ENCODE results near the gene IRF7.

DNA sequence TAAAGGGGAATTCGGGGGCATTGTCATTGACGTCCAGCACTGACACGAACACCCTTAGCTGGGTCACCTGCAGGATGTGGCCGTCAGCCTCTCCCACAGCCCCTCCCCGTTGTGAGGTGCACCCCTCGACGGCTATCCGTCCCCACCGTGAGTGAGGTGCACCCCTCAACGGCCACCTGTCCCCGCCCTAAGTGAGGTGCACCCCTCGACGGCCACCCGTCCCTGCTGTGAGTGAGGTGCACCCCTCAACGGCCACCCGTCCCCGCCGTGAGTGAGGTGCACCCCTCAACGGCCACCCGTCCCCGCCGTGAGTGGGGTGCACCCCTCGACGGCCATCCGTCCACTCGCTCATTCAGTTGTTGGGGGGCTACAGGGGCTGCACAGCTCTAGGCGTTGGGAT, 6.1 kb upstream of the IRF7 start:
- TF ChIP-seq, protein P1, sequence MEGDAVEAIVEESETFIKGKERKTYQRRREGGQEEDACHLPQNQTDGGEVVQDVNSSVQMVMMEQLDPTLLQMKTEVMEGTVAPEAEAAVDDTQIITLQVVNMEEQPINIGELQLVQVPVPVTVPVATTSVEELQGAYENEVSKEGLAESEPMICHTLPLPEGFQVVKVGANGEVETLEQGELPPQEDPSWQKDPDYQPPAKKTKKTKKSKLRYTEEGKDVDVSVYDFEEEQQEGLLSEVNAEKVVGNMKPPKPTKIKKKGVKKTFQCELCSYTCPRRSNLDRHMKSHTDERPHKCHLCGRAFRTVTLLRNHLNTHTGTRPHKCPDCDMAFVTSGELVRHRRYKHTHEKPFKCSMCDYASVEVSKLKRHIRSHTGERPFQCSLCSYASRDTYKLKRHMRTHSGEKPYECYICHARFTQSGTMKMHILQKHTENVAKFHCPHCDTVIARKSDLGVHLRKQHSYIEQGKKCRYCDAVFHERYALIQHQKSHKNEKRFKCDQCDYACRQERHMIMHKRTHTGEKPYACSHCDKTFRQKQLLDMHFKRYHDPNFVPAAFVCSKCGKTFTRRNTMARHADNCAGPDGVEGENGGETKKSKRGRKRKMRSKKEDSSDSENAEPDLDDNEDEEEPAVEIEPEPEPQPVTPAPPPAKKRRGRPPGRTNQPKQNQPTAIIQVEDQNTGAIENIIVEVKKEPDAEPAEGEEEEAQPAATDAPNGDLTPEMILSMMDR (IDR thresholded peaks at IDR 0.05 in 2 of 3, conservative IDR thresholded peaks at IDR 0.05 in 1 of 3; ENCODE audit: borderline replicate concordance in 1 of 3, insufficient read depth in 1 of 3, low read depth in 2 of 3, low read length in 2 of 3) = no peak
- TF ChIP-seq, protein P2, sequence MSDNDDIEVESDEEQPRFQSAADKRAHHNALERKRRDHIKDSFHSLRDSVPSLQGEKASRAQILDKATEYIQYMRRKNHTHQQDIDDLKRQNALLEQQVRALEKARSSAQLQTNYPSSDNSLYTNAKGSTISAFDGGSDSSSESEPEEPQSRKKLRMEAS (IDR thresholded peaks at IDR 0.05) = no peak
- TF ChIP-seq RAD21 (IDR thresholded peaks at IDR 0.05; ENCODE audit: low read depth) = no peak
- TF ChIP-seq JUND (IDR thresholded peaks at IDR 0.05) = no peak
- TF ChIP-seq EZH2phosphoT487 (IDR thresholded peaks at IDR 0.05; ENCODE audit: borderline replicate concordance) = no peak
- TF ChIP-seq SIN3A (IDR thresholded peaks at IDR 0.05; ENCODE audit: low read depth) = no peak
- TF ChIP-seq POLR2AphosphoS5 (IDR thresholded peaks at IDR 0.05; ENCODE audit: low read depth, low read length) = no peak
- TF ChIP-seq POLR2A (IDR thresholded peaks at IDR 0.05; ENCODE audit: borderline replicate concordance, extremely low read depth, insufficient read depth, insufficient read length) = no peak
- no peak for TF ChIP-seq EZH2 (IDR thresholded peaks at IDR 0.05)
- no peak for TF ChIP-seq ELF1 (IDR thresholded peaks at IDR 0.05; ENCODE audit: borderline replicate concordance, low read depth)
- TF ChIP-seq, protein P3, sequence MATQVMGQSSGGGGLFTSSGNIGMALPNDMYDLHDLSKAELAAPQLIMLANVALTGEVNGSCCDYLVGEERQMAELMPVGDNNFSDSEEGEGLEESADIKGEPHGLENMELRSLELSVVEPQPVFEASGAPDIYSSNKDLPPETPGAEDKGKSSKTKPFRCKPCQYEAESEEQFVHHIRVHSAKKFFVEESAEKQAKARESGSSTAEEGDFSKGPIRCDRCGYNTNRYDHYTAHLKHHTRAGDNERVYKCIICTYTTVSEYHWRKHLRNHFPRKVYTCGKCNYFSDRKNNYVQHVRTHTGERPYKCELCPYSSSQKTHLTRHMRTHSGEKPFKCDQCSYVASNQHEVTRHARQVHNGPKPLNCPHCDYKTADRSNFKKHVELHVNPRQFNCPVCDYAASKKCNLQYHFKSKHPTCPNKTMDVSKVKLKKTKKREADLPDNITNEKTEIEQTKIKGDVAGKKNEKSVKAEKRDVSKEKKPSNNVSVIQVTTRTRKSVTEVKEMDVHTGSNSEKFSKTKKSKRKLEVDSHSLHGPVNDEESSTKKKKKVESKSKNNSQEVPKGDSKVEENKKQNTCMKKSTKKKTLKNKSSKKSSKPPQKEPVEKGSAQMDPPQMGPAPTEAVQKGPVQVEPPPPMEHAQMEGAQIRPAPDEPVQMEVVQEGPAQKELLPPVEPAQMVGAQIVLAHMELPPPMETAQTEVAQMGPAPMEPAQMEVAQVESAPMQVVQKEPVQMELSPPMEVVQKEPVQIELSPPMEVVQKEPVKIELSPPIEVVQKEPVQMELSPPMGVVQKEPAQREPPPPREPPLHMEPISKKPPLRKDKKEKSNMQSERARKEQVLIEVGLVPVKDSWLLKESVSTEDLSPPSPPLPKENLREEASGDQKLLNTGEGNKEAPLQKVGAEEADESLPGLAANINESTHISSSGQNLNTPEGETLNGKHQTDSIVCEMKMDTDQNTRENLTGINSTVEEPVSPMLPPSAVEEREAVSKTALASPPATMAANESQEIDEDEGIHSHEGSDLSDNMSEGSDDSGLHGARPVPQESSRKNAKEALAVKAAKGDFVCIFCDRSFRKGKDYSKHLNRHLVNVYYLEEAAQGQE (IDR thresholded peaks at IDR 0.05; ENCODE audit: low read depth) = no peak
- no peak for TF ChIP-seq YY1 (IDR thresholded peaks at IDR 0.05; ENCODE audit: extremely low read depth, insufficient replicate concordance, low read depth, low read length)
